Activated CD4-positive, alpha-beta memory T cell treated with anti-CD3 and anti-CD28 coated beads, Interleukin-2, amount 10 ng/mL, durations not matched to agents 7 days and 5 days (primary cell): ENCODE measurements around the gene TRPC3. TPM values are rescaled to one million over a fixed set of nuclear protein-coding genes. Genes with fewer than 3 reads are reported as not detected.

Source experiments
- CTCF ChIA-PET: fragments of 350-600 bp; sonication (Branson Sonifier 250); formaldehyde crosslinking; loops from one replicate; lab custom pipeline; 2021; ENCODE audit warnings: antibody characterized with exemption, inconsistent platforms; lab: Charles Lee
- POLR2A ChIA-PET: fragments of 350-600 bp; sonication (Branson Sonifier 250); formaldehyde crosslinking; loops from one replicate; lab custom pipeline; 2021; ENCODE audit warnings: antibody characterized with exemption; lab: Charles Lee
- DNase-seq: peaks from one replicate; pipeline ENCODE4 v3.0.0-alpha.2; 2020
- H3K27ac Mint-ChIP-seq: one replicate; pipeline ENCODE4 v1.8.0; 2021; ENCODE audit warnings: mild to moderate bottlenecking, mixed read lengths
- H3K27me3 Mint-ChIP-seq: one replicate; pipeline ENCODE4 v1.8.0; 2021; ENCODE audit warnings: mixed read lengths
- H3K36me3 Mint-ChIP-seq: one replicate; pipeline ENCODE4 v1.8.0; 2021; ENCODE audit warnings: low read depth, mixed read lengths
- H3K4me1 Mint-ChIP-seq: one replicate; pipeline ENCODE4 v1.8.0; 2021; ENCODE audit warnings: mixed read lengths
- H3K4me3 Mint-ChIP-seq: one replicate; pipeline ENCODE4 v1.8.0; 2021; ENCODE audit warnings: mild to moderate bottlenecking, mixed read lengths
- H3K9me3 Mint-ChIP-seq: one replicate; pipeline ENCODE4 v1.8.0; 2021; ENCODE audit warnings: mixed read lengths
- total RNA-seq, 2 experiments: library from RNA; stranded (reverse); gene quantifications; one replicate each; pipeline ENCODE4 v1.2.3, GENCODE V29; 2021

Gene TRPC3
- total RNA-seq, 2 experiments from 2014 or later, result 0.70 to 1.1 TPM

GRCh38 chr4:121973816-121974215, 22.0 kb upstream of the TRPC3 start:
- DNase-seq, result no peak
- H3K36me3 Mint-ChIP-seq, result no peaks in the 10 kb centered on the region
- ChIA-PET POLR2A (no interaction called here), CTCF (no interaction called here)
- no peak overlapping the region for H3K4me3 Mint-ChIP-seq
- no peaks in the 10 kb centered on the region for H3K9me3 Mint-ChIP-seq
- H3K4me1 Mint-ChIP-seq, result peaks cover 8% of the 10 kb centered on the region
- no peak overlapping the region for H3K27ac Mint-ChIP-seq
- peaks cover 14% of the 10 kb centered on the region for H3K27me3 Mint-ChIP-seq

- ChIA-PET POLR2A (no interaction called here), CTCF (no interaction called here)
- Mint-ChIP-seq H3K27ac (no peak overlapping the region), H3K27me3 (peaks cover 18% of the 10 kb centered on the region), H3K4me1 (no peaks in the 10 kb centered on the region), H3K36me3 (no peaks in the 10 kb centered on the region), H3K4me3 (no peak overlapping the region), H3K9me3 (no peaks in the 10 kb centered on the region)
- DNase-seq, result no peak
These were observed 17.0 kb upstream of the TRPC3 start for GRCh38 chr4:121968859-121969258.

GRCh38 chr4:121964958-121965357, 13.1 kb upstream of the TRPC3 start:
- H3K36me3 Mint-ChIP-seq, result no peaks in the 10 kb centered on the region

GRCh38 chr4:121960818-121961217, 9.0 kb upstream of the TRPC3 start:
- POLR2A ChIA-PET, result no interaction called here
- no peaks in the 10 kb centered on the region for H3K4me1 Mint-ChIP-seq
- H3K9me3 Mint-ChIP-seq, result no peaks in the 10 kb centered on the region

More at GRCh38 chr4:121964958-121965357, 13.1 kb upstream of the TRPC3 start:
- H3K27me3 Mint-ChIP-seq, result peaks cover 14% of the 10 kb centered on the region
- DNase-seq, result no peak
- no peaks in the 10 kb centered on the region for H3K4me1 Mint-ChIP-seq
- no peaks in the 10 kb centered on the region for H3K9me3 Mint-ChIP-seq
- ChIA-PET CTCF (no interaction called here), POLR2A (no interaction called here)
- no peak overlapping the region for H3K4me3 Mint-ChIP-seq
- H3K27ac Mint-ChIP-seq, result no peak overlapping the region

GRCh38 chr4:121958777-121959176, 6.9 kb upstream of the TRPC3 start:
- H3K4me3 Mint-ChIP-seq, result no peak overlapping the region
- ChIA-PET CTCF (no interaction called here), POLR2A (no interaction called here)
- peaks cover 2% of the 10 kb centered on the region for H3K4me1 Mint-ChIP-seq
- no peak for DNase-seq
- no peaks in the 10 kb centered on the region for H3K36me3 Mint-ChIP-seq
- H3K9me3 Mint-ChIP-seq, result no peaks in the 10 kb centered on the region
- H3K27ac Mint-ChIP-seq, result no peak overlapping the region
- peaks cover 11% of the 10 kb centered on the region for H3K27me3 Mint-ChIP-seq

More at GRCh38 chr4:121960818-121961217, 9.0 kb upstream of the TRPC3 start:
- H3K27me3 Mint-ChIP-seq, result peaks cover 16% of the 10 kb centered on the region
- CTCF ChIA-PET, result no interaction called here
- H3K36me3 Mint-ChIP-seq, result no peaks in the 10 kb centered on the region
- H3K27ac Mint-ChIP-seq, result no peak overlapping the region
- DNase-seq, result no peak
- no peak overlapping the region for H3K4me3 Mint-ChIP-seq

- DNase-seq, result no peak
- Mint-ChIP-seq H3K27ac (no peak overlapping the region), H3K36me3 (no peaks in the 10 kb centered on the region), H3K27me3 (peaks cover 17% of the 10 kb centered on the region), H3K4me1 (peaks cover 7% of the 10 kb centered on the region), H3K9me3 (no peaks in the 10 kb centered on the region), H3K4me3 (no peak overlapping the region)
- CTCF ChIA-PET, result interaction anchor here (0.6 kb wide), 1 partner anchor 1242 kb away, joined by 3 read pairs; no protein-coding TSS in a partner anchor
- POLR2A ChIA-PET, result no interaction called here
These were observed 5.4 kb upstream of the TRPC3 start for GRCh38 chr4:121957266-121957665.

GRCh38 chr4:121953860-121954259, 2.0 kb upstream of the TRPC3 start:
- POLR2A ChIA-PET, result no interaction called here
- H3K4me3 Mint-ChIP-seq, result no peak overlapping the region
- peaks cover 25% of the 10 kb centered on the region for H3K27me3 Mint-ChIP-seq
- no peaks in the 10 kb centered on the region for H3K36me3 Mint-ChIP-seq
- peaks cover 15% of the 10 kb centered on the region for H3K4me1 Mint-ChIP-seq
- CTCF ChIA-PET, result interaction anchor here (1.1 kb wide), 1 partner anchor 624 kb away, joined by 3 read pairs; no protein-coding TSS in a partner anchor
- no peak for DNase-seq
- H3K9me3 Mint-ChIP-seq, result no peaks in the 10 kb centered on the region
- H3K27ac Mint-ChIP-seq, result no peak overlapping the region

GRCh38 chr4:121952290-121952689, 430 bp upstream of the TRPC3 start:
- CTCF ChIA-PET, result no interaction called here
- Mint-ChIP-seq H3K9me3 (no peaks in the 10 kb centered on the region), H3K27me3 (peaks cover 37% of the 10 kb centered on the region), H3K36me3 (no peaks in the 10 kb centered on the region), H3K4me1 (peaks cover 15% of the 10 kb centered on the region), H3K4me3 (peak overlapping the region; percentile 71), H3K27ac (no peak overlapping the region)
- DNase-seq, result no peak
- POLR2A ChIA-PET, result interaction anchor here (1.3 kb wide), 1 partner anchor 10 kb away, joined by 4 read pairs; no protein-coding TSS in a partner anchor

- peaks cover 15% of the 10 kb centered on the region for H3K4me1 Mint-ChIP-seq
- POLR2A ChIA-PET, result interaction anchor here (1.3 kb wide), 1 partner anchor 8 kb away, joined by 4 read pairs; no protein-coding TSS in a partner anchor
- peak; percentile 30 for DNase-seq
- no peak overlapping the region for H3K27ac Mint-ChIP-seq
- no peaks in the 10 kb centered on the region for H3K36me3 Mint-ChIP-seq
- H3K4me3 Mint-ChIP-seq, result peak overlapping the region; percentile 82
- H3K27me3 Mint-ChIP-seq, result peaks cover 42% of the 10 kb centered on the region
- CTCF ChIA-PET, result interaction anchor here (0.7 to 3.2 kb wide), 7 partner anchors 26 to 633 kb away, joined by 3 to 33 read pairs (median 6); partner anchors contain the start of gene BLTP1
- no peaks in the 10 kb centered on the region for H3K9me3 Mint-ChIP-seq
These were observed 960 bp downstream of the TRPC3 start for GRCh38 chr4:121950680-121951520.

GRCh38 chr4:121950212-121950679, 1.6 kb downstream of the TRPC3 start:
- Mint-ChIP-seq H3K27ac (no peak overlapping the region), H3K4me1 (peaks cover 15% of the 10 kb centered on the region)
- POLR2A ChIA-PET, result interaction anchor here (0.6 to 1.3 kb wide), 2 partner anchors 627 to 628 kb away, joined by 3 to 4 read pairs; no protein-coding TSS in a partner anchor

GRCh38 chr4:121946644-121947043, 5.2 kb downstream of the TRPC3 start:
- POLR2A ChIA-PET, result no interaction called here
- DNase-seq, result no peak
- peaks cover 6% of the 10 kb centered on the region for H3K4me1 Mint-ChIP-seq
- no peaks in the 10 kb centered on the region for H3K9me3 Mint-ChIP-seq
- peaks cover 47% of the 10 kb centered on the region for H3K27me3 Mint-ChIP-seq
- no peaks in the 10 kb centered on the region for H3K36me3 Mint-ChIP-seq
- no peak overlapping the region for H3K27ac Mint-ChIP-seq
- CTCF ChIA-PET, result interaction anchor here (0.7 to 2.6 kb wide), 2 partner anchors 488 to 631 kb away, joined by 4 to 12 read pairs; no protein-coding TSS in a partner anchor
- no peak overlapping the region for H3K4me3 Mint-ChIP-seq

More at GRCh38 chr4:121950212-121950679, 1.6 kb downstream of the TRPC3 start:
- H3K27me3 Mint-ChIP-seq, result peaks cover 48% of the 10 kb centered on the region
- peak; percentile 85 for DNase-seq
- CTCF ChIA-PET, result interaction anchor here (0.7 to 3.2 kb wide), 11 partner anchors 27 to 634 kb away, joined by 3 to 33 read pairs (median 4); partner anchors contain the start of gene BLTP1
- H3K36me3 Mint-ChIP-seq, result no peaks in the 10 kb centered on the region
- H3K9me3 Mint-ChIP-seq, result no peaks in the 10 kb centered on the region
- peak overlapping the region; percentile 82 for H3K4me3 Mint-ChIP-seq

GRCh38 chr4:121943941-121944340, 7.9 kb downstream of the TRPC3 start:
- H3K4me3 Mint-ChIP-seq, result no peak overlapping the region
- peaks cover 52% of the 10 kb centered on the region for H3K27me3 Mint-ChIP-seq
- H3K9me3 Mint-ChIP-seq, result no peaks in the 10 kb centered on the region
- no peak overlapping the region for H3K27ac Mint-ChIP-seq
- POLR2A ChIA-PET, result no interaction called here
- CTCF ChIA-PET, result interaction anchor here (1.2 to 2.6 kb wide), 2 partner anchors 43 to 634 kb away, joined by 3 to 12 read pairs; no protein-coding TSS in a partner anchor
- no peak for DNase-seq
- peaks cover 2% of the 10 kb centered on the region for H3K4me1 Mint-ChIP-seq
- H3K36me3 Mint-ChIP-seq, result no peaks in the 10 kb centered on the region

- no peak overlapping the region for H3K27ac Mint-ChIP-seq
- peaks cover 12% of the 10 kb centered on the region for H3K4me1 Mint-ChIP-seq
- POLR2A ChIA-PET, result no interaction called here
- no peak for DNase-seq
- H3K36me3 Mint-ChIP-seq, result no peaks in the 10 kb centered on the region
- H3K27me3 Mint-ChIP-seq, result peaks cover 35% of the 10 kb centered on the region
- no peak overlapping the region for H3K4me3 Mint-ChIP-seq
- CTCF ChIA-PET, result interaction anchor here (1.2 kb wide), 1 partner anchor 10 kb away, joined by 3 read pairs; no protein-coding TSS in a partner anchor
- H3K9me3 Mint-ChIP-seq, result no peaks in the 10 kb centered on the region
These were observed 12.2 kb downstream of the TRPC3 start for GRCh38 chr4:121939690-121940089.
